Measurements from ENCODE around the gene ZBTB26. TPM values are rescaled to one million over a fixed set of nuclear protein-coding genes. Genes with fewer than 3 reads are reported as not detected.
"Not testable (repeated sequence)": the region's sequence is repeated elsewhere in the genome, so short reads cannot be mapped to it uniquely, and the experiment has no call there.

Gene ZBTB26
- total RNA-seq, 1 experiment from 2014 or later: 6.7 TPM

DNA sequence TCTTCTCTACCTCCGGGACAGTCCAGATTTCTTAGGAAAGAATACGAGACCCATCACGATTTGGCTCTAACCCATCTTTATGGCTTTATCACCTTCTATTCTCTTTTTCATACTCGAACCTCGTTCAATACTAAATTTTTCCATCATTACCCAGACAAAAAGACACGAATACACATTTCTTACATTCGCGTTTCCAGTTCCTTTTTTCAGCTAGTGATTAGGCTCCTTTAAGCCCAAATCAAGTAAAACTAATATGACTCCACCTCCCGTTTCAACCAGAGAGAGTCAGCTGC, 18.7 kb downstream of the ZBTB26 start:
- Mint-ChIP-seq H3K9me3 (ENCODE audit: low read depth, unreplicated experiment) (no peaks in the 10 kb centered on the region), H3K36me3 (ENCODE audit: insufficient read depth, unreplicated experiment) (peaks cover 30% of the 10 kb centered on the region), H3K4me1 (ENCODE audit: low read depth, unreplicated experiment) (peaks cover 16% of the 10 kb centered on the region), H3K4me3 (ENCODE audit: low read depth, unreplicated experiment) (peak overlapping the region; percentile 92), H3K27ac (ENCODE audit: unreplicated experiment) (peak overlapping the region; percentile 95), H3K27me3 (ENCODE audit: unreplicated experiment) (no peaks in the 10 kb centered on the region)
- no peak for DNase-seq
- intact Hi-C loops (cut with micrococcal nuclease; ENCODE audit: unreplicated experiment): loop anchor here (5.0 kb wide), 1 partner anchor 80 kb away; no protein-coding TSS in a partner anchor
- BruUV-seq (replicated peaks): TSS peak; percentile 58
- CTCF ChIA-PET: interaction anchor here (0.7 kb wide), 2 partner anchors 14 to 817 kb away, joined by 3 read pairs; no protein-coding TSS in a partner anchor
- TF ChIP-seq, protein P1, sequence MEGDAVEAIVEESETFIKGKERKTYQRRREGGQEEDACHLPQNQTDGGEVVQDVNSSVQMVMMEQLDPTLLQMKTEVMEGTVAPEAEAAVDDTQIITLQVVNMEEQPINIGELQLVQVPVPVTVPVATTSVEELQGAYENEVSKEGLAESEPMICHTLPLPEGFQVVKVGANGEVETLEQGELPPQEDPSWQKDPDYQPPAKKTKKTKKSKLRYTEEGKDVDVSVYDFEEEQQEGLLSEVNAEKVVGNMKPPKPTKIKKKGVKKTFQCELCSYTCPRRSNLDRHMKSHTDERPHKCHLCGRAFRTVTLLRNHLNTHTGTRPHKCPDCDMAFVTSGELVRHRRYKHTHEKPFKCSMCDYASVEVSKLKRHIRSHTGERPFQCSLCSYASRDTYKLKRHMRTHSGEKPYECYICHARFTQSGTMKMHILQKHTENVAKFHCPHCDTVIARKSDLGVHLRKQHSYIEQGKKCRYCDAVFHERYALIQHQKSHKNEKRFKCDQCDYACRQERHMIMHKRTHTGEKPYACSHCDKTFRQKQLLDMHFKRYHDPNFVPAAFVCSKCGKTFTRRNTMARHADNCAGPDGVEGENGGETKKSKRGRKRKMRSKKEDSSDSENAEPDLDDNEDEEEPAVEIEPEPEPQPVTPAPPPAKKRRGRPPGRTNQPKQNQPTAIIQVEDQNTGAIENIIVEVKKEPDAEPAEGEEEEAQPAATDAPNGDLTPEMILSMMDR (IDR thresholded peaks at IDR 0.05; ENCODE audit: unreplicated experiment): no peak

DNA sequence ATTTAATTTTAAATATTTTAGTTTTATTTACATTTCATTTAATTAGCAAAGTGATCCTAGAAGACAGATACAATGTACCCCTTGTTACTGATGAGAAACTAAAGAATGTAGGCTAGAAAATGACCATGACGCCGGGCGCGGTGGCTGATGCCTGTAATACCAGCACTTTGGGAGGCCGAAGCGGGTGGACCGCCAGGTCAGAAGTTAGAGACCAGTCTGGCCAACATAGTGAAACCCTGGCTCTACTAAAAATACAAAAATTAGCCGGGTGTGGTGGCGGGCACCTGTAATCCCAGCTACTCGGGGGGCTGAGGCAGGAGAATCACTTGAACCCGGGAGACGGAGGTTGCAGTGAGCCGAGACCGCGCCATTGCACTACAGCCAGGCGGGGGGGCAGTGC, 25.2 kb downstream of the ZBTB26 start:
- DNase-seq; BruUV-seq (replicated peaks); H3K9me3 Mint-ChIP-seq (ENCODE audit: low read depth, unreplicated experiment); H3K4me3 Mint-ChIP-seq (ENCODE audit: low read depth, unreplicated experiment); H3K27ac Mint-ChIP-seq (ENCODE audit: unreplicated experiment); intact Hi-C loops (cut with micrococcal nuclease; ENCODE audit: unreplicated experiment); CTCF ChIA-PET; H3K4me1 Mint-ChIP-seq (ENCODE audit: low read depth, unreplicated experiment); H3K27me3 Mint-ChIP-seq (ENCODE audit: unreplicated experiment): not testable (repeated sequence)
- peaks cover 20% of the 10 kb centered on the region for H3K36me3 Mint-ChIP-seq (ENCODE audit: insufficient read depth, unreplicated experiment)

DNA sequence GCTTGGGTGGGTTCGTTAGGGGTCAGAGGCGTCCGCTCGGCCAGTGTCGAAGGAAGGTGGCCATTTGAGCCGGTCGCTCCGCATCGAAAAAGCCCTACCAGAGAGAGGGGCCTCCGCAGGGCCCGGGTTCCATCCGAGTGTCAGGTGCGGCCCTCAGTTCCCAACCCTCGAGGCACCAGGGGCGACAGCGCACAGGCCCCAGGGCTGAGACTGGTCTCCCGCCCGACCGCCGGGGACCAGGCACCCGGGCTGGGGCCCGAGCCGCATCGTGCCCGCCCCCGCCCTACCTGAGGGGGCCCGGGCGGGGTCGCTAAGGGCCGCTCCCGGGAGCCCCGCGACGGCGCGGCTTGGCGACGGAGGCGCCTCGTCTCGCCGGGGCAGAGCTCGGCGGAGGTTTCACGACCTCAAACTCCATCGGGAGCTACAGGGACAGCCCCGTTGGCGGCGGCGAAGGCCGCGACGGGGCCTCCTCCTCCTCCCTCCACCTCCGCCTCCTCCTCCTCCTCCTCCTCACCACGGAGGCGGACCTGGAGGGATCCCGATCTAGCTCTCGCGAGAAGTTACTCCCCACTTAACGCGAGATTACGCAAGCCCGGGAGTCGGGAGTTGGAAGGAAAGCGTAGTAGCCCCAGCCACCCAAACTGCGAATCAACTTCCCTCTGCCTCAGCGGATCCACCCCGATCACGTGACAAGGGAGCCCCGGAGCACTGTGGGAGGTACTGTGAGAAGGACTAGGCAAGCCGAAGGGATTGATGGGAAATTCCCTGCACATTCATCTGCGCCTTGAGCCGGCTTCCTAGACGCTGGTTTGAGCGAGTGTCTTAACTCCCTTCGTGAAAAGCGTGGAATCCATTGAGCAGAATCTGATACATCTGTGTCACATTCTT, 26.2 kb downstream of the ZBTB26 start, which contains the start of gene RC3H2:
RC3H2 (minus strand) TSS at position 537 of the 888 bp plus-strand sequence. CDS start 7,850 bp downstream, outside the sequence.
- H3K4me3 Mint-ChIP-seq (ENCODE audit: low read depth, unreplicated experiment): peak within 1 kb of the TSS; percentile 76
- H3K27ac Mint-ChIP-seq (ENCODE audit: unreplicated experiment): peak within 1 kb of the TSS; percentile 57
- intact Hi-C loops (cut with micrococcal nuclease; ENCODE audit: unreplicated experiment): no loop called here
- no peaks in the 10 kb centered on the region for H3K27me3 Mint-ChIP-seq (ENCODE audit: unreplicated experiment)
- CTCF ChIA-PET: no interaction called here
- H3K9me3 Mint-ChIP-seq (ENCODE audit: low read depth, unreplicated experiment): no peaks in the 10 kb centered on the region
- H3K4me1 Mint-ChIP-seq (ENCODE audit: low read depth, unreplicated experiment): no peaks in the 10 kb centered on the region
- DNase-seq: peak; percentile 95
- peaks cover 20% of the 10 kb centered on the region for H3K36me3 Mint-ChIP-seq (ENCODE audit: insufficient read depth, unreplicated experiment)
- TF ChIP-seq, protein P1 (IDR thresholded peaks at IDR 0.05; ENCODE audit: unreplicated experiment): no peak
- no TSS peak for BruUV-seq (replicated peaks)

DNA sequence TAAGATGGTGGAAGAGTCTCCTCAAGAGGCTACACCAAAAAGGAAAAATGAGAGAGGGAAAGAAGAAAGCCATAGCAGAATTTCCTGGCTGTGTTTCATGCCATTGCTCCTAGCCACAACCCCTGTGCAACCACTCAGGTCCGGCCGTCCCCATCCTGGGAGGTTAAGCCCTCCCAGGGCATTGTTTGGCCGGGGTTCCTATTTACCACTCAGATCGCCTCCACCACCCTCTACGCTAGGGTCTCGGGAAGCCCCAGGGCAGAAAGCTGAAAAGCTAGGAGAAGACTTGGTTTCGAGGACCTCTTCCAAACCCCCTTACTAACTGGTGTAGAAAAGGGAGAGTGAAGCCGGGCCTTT, 26.9 kb downstream of the ZBTB26 start:
- Mint-ChIP-seq H3K36me3 (ENCODE audit: insufficient read depth, unreplicated experiment) (peaks cover 20% of the 10 kb centered on the region), H3K9me3 (ENCODE audit: low read depth, unreplicated experiment) (no peaks in the 10 kb centered on the region), H3K4me1 (ENCODE audit: low read depth, unreplicated experiment) (no peaks in the 10 kb centered on the region), H3K4me3 (ENCODE audit: low read depth, unreplicated experiment) (peak overlapping the region; percentile 76), H3K27me3 (ENCODE audit: unreplicated experiment) (no peaks in the 10 kb centered on the region), H3K27ac (ENCODE audit: unreplicated experiment) (peak overlapping the region; percentile 57)
- CTCF ChIA-PET: no interaction called here
- peak; percentile 27 for DNase-seq
- intact Hi-C loops (cut with micrococcal nuclease; ENCODE audit: unreplicated experiment): no loop called here
- no TSS peak for BruUV-seq (replicated peaks)
- TF ChIP-seq, protein P1 (IDR thresholded peaks at IDR 0.05; ENCODE audit: unreplicated experiment): no peak

DNA sequence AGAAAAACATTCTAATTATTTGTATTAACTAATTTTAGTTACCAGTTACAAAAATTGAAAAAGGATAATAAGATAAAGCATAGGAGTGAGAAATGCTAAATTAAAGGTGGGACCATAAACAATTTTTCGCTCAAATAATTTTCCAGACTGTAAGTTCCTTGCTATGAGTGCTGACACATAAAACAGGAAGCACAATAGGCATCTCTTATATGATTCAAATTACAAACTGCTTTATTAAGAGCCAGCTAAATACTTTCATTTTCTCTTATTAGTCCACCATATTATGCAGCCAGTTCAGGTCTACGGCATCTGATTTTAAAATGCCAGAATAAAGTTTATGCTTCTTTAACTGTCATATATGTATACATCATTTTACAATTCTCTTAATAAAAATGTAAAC, 30.5 kb downstream of the ZBTB26 start:
- Mint-ChIP-seq H3K27ac (ENCODE audit: unreplicated experiment) (no peak overlapping the region), H3K27me3 (ENCODE audit: unreplicated experiment) (no peaks in the 10 kb centered on the region), H3K36me3 (ENCODE audit: insufficient read depth, unreplicated experiment) (peaks cover 15% of the 10 kb centered on the region), H3K9me3 (ENCODE audit: low read depth, unreplicated experiment) (no peaks in the 10 kb centered on the region), H3K4me3 (ENCODE audit: low read depth, unreplicated experiment) (no peak overlapping the region), H3K4me1 (ENCODE audit: low read depth, unreplicated experiment) (no peaks in the 10 kb centered on the region)
- TF ChIP-seq, protein P1 (IDR thresholded peaks at IDR 0.05; ENCODE audit: unreplicated experiment): no peak
- intact Hi-C loops (cut with micrococcal nuclease; ENCODE audit: unreplicated experiment): no loop called here
- no TSS peak for BruUV-seq (replicated peaks)
- CTCF ChIA-PET: interaction anchor here (0.9 kb wide), 1 partner anchor 40 kb away, joined by 3 read pairs; the partner anchor contains the start of gene RABGAP1
- no peak for DNase-seq
